ENCODE measurements around the gene POP5. TPM values are rescaled to one million over a fixed set of nuclear protein-coding genes. Genes with fewer than 3 reads are reported as not detected.

POP5 gene
- total and polyA plus RNA-seq, 3 experiments from 2014 or later: 77.9 to 101 (median 83.1) TPM

- H3K4me3 Mint-ChIP-seq: no peak overlapping the region
- ChIA-PET POLR2A (no interaction called here), CTCF (no interaction called here)
- Histone ChIP-seq H3K36me3 (ENCODE audit: insufficient read depth, low read length) (peaks cover 61% of the 10 kb centered on the region), H3K4me1 (ENCODE audit: insufficient read depth, low read length) (no peaks in the 10 kb centered on the region), H3K27ac (ENCODE audit: low read depth, low read length) (no peak overlapping the region), H3K4me3 (ENCODE audit: low read length) (no peak overlapping the region), H3K27me3 (ENCODE audit: insufficient read depth, low read length, poor library complexity, severe bottlenecking) (no peaks in the 10 kb centered on the region), H3K9me3 (ENCODE audit: low read length) (no peaks in the 10 kb centered on the region)
- DNase-seq: no peak
- no peaks in the 10 kb centered on the region for H3K27me3 Mint-ChIP-seq
- peaks cover 0 to 2% (median 0%) of the 10 kb centered on the region in 3 donors for H3K4me1 Mint-ChIP-seq
- H3K27ac Mint-ChIP-seq: peak overlapping the region in 2 of 8 donors; percentile 12 to 23
- H3K36me3 Mint-ChIP-seq: peaks cover 0 to 92% (median 11%) of the 10 kb centered on the region in 3 donors
- H3K9me3 Mint-ChIP-seq: no peaks in the 10 kb centered on the region
Observed at GRCh38 chr12:120563495-120563894, 17.7 kb downstream of the POP5 start.

- no peaks in the 10 kb centered on the region for H3K27me3 ChIP-seq (ENCODE audit: insufficient read depth, low read length, poor library complexity, severe bottlenecking)
- CTCF ChIA-PET: no interaction called here
- H3K36me3 ChIP-seq (ENCODE audit: insufficient read depth, low read length): peaks cover 63% of the 10 kb centered on the region
- Mint-ChIP-seq H3K27me3 (no peaks in the 10 kb centered on the region), H3K27ac (peak overlapping the region in 3 of 8 donors; percentile 23 to 81 (median 43)), H3K4me3 (no peak overlapping the region), H3K9me3 (no peaks in the 10 kb centered on the region), H3K4me1 (peaks cover 0 to 2% (median 0%) of the 10 kb centered on the region in 3 donors), H3K36me3 (peaks cover under 1 to 88% (median 13%) of the 10 kb centered on the region in 3 donors)
- no peak for DNase-seq
- no peaks in the 10 kb centered on the region for H3K4me1 ChIP-seq (ENCODE audit: insufficient read depth, low read length)
- H3K27ac ChIP-seq (ENCODE audit: low read depth, low read length): no peak overlapping the region
- H3K4me3 ChIP-seq (ENCODE audit: low read length): no peak overlapping the region
- H3K9me3 ChIP-seq (ENCODE audit: low read length): no peaks in the 10 kb centered on the region
- POLR2A ChIA-PET: no interaction called here
Observed at GRCh38 chr12:120562906-120563305, 18.3 kb downstream of the POP5 start.

- Mint-ChIP-seq H3K27me3 (no peaks in the 10 kb centered on the region), H3K36me3 (peaks cover 8 to 75% (median 13%) of the 10 kb centered on the region in 3 donors), H3K27ac (peak overlapping the region in 2 of 8 donors; percentile 38 to 47), H3K4me1 (peaks cover 2 to 14% (median 4%) of the 10 kb centered on the region in 3 donors), H3K9me3 (no peaks in the 10 kb centered on the region), H3K4me3 (no peak overlapping the region)
- DNase-seq: no peak
- Histone ChIP-seq H3K4me1 (ENCODE audit: insufficient read depth, low read length) (no peaks in the 10 kb centered on the region), H3K9me3 (ENCODE audit: low read length) (no peaks in the 10 kb centered on the region), H3K4me3 (ENCODE audit: low read length) (no peak overlapping the region), H3K36me3 (ENCODE audit: insufficient read depth, low read length) (peaks cover 43% of the 10 kb centered on the region), H3K27ac (ENCODE audit: low read depth, low read length) (no peak overlapping the region), H3K27me3 (ENCODE audit: insufficient read depth, low read length, poor library complexity, severe bottlenecking) (no peaks in the 10 kb centered on the region)
- ChIA-PET POLR2A (no interaction called here), CTCF (no interaction called here)
Observed at GRCh38 chr12:120557589-120557988, 23.6 kb downstream of the POP5 start.

GRCh38 chr12:120554678-120555077 is 26.5 kb downstream of the POP5 start:
- ChIA-PET POLR2A (no interaction called here), CTCF (interaction anchor here (1.9 kb wide), 1 partner anchor 28 kb away, joined by 4 read pairs; no protein-coding TSS in a partner anchor)
- H3K36me3 ChIP-seq (ENCODE audit: insufficient read depth, low read length): peaks cover 23% of the 10 kb centered on the region
- H3K4me3 Mint-ChIP-seq: no peak overlapping the region
- H3K4me1 Mint-ChIP-seq: peaks cover 5 to 23% (median 11%) of the 10 kb centered on the region in 3 donors
- H3K27ac ChIP-seq (ENCODE audit: low read depth, low read length): no peak overlapping the region
- H3K27me3 Mint-ChIP-seq: no peaks in the 10 kb centered on the region
- no peak overlapping the region for H3K4me3 ChIP-seq (ENCODE audit: low read length)
- H3K27me3 ChIP-seq (ENCODE audit: insufficient read depth, low read length, poor library complexity, severe bottlenecking): no peaks in the 10 kb centered on the region
- DNase-seq: no peak
- peak overlapping the region in 2 of 8 donors; percentile 33 to 42 for H3K27ac Mint-ChIP-seq
- H3K9me3 Mint-ChIP-seq: no peaks in the 10 kb centered on the region
- H3K9me3 ChIP-seq (ENCODE audit: low read length): no peaks in the 10 kb centered on the region
- H3K4me1 ChIP-seq (ENCODE audit: insufficient read depth, low read length): no peaks in the 10 kb centered on the region
- H3K36me3 Mint-ChIP-seq: peaks cover 8 to 62% (median 13%) of the 10 kb centered on the region in 3 donors

GRCh38 chr12:120546050-120546386 is 35.2 kb downstream of the POP5 start:
- H3K36me3 ChIP-seq (ENCODE audit: insufficient read depth, low read length): peaks cover 32% of the 10 kb centered on the region
- CTCF ChIA-PET: no interaction called here
- peaks cover 24% of the 10 kb centered on the region for H3K4me1 ChIP-seq (ENCODE audit: insufficient read depth, low read length)
- no peak for DNase-seq
- Mint-ChIP-seq H3K27ac (peak overlapping the region in 3 of 8 donors; percentile 6 to 76 (median 20)), H3K27me3 (no peaks in the 10 kb centered on the region), H3K4me3 (no peak overlapping the region), H3K9me3 (no peaks in the 10 kb centered on the region), H3K4me1 (peaks cover 17 to 41% (median 23%) of the 10 kb centered on the region in 3 donors), H3K36me3 (peaks cover 0 to 29% (median 4%) of the 10 kb centered on the region in 3 donors)
- no peaks in the 10 kb centered on the region for H3K27me3 ChIP-seq (ENCODE audit: insufficient read depth, low read length, poor library complexity, severe bottlenecking)
- POLR2A ChIA-PET: no interaction called here
- no peak overlapping the region for H3K27ac ChIP-seq (ENCODE audit: low read depth, low read length)
- H3K9me3 ChIP-seq (ENCODE audit: low read length): no peaks in the 10 kb centered on the region
- H3K4me3 ChIP-seq (ENCODE audit: low read length): no peak overlapping the region

GRCh38 chr12:120544691-120545090 is 36.5 kb downstream of the POP5 start:
- Histone ChIP-seq H3K9me3 (ENCODE audit: low read length) (no peaks in the 10 kb centered on the region), H3K4me3 (ENCODE audit: low read length) (no peak overlapping the region), H3K4me1 (ENCODE audit: insufficient read depth, low read length) (peaks cover 34% of the 10 kb centered on the region), H3K36me3 (ENCODE audit: insufficient read depth, low read length) (peaks cover 32% of the 10 kb centered on the region), H3K27me3 (ENCODE audit: insufficient read depth, low read length, poor library complexity, severe bottlenecking) (no peaks in the 10 kb centered on the region), H3K27ac (ENCODE audit: low read depth, low read length) (no peak overlapping the region)
- no peak for DNase-seq
- Mint-ChIP-seq H3K27me3 (no peaks in the 10 kb centered on the region), H3K4me3 (no peak overlapping the region), H3K9me3 (no peaks in the 10 kb centered on the region), H3K27ac (peak overlapping the region in 1 of 8 donors; percentile 47), H3K4me1 (peaks cover 27 to 53% (median 31%) of the 10 kb centered on the region in 3 donors), H3K36me3 (peaks cover 0 to 36% (median 6%) of the 10 kb centered on the region in 3 donors)
- POLR2A ChIA-PET: no interaction called here
- CTCF ChIA-PET: no interaction called here

- peaks cover 52 to 78% (median 56%) of the 10 kb centered on the region in 3 donors for H3K4me1 Mint-ChIP-seq
- Histone ChIP-seq H3K4me3 (ENCODE audit: low read length) (no peak overlapping the region), H3K27me3 (ENCODE audit: insufficient read depth, low read length, poor library complexity, severe bottlenecking) (no peaks in the 10 kb centered on the region), H3K36me3 (ENCODE audit: insufficient read depth, low read length) (peaks cover 17% of the 10 kb centered on the region), H3K9me3 (ENCODE audit: low read length) (no peaks in the 10 kb centered on the region), H3K27ac (ENCODE audit: low read depth, low read length) (no peak overlapping the region), H3K4me1 (ENCODE audit: insufficient read depth, low read length) (peaks cover 55% of the 10 kb centered on the region)
- ChIA-PET CTCF (interaction anchor here (0.8 kb wide), 1 partner anchor 10 kb away, joined by 3 read pairs; no protein-coding TSS in a partner anchor), POLR2A (no interaction called here)
- peaks cover 0 to 57% (median 12%) of the 10 kb centered on the region in 3 donors for H3K36me3 Mint-ChIP-seq
- DNase-seq: no peak
- H3K27me3 Mint-ChIP-seq: no peaks in the 10 kb centered on the region
- no peaks in the 10 kb centered on the region for H3K9me3 Mint-ChIP-seq
- no peak overlapping the region for H3K4me3 Mint-ChIP-seq
- no peak overlapping the region for H3K27ac Mint-ChIP-seq
Observed at GRCh38 chr12:120542166-120542565, 39.0 kb downstream of the POP5 start.

- H3K9me3 Mint-ChIP-seq: no peaks in the 10 kb centered on the region
- Histone ChIP-seq H3K36me3 (ENCODE audit: insufficient read depth, low read length) (peaks cover 4% of the 10 kb centered on the region), H3K27me3 (ENCODE audit: insufficient read depth, low read length, poor library complexity, severe bottlenecking) (no peaks in the 10 kb centered on the region), H3K9me3 (ENCODE audit: low read length) (no peaks in the 10 kb centered on the region), H3K4me1 (ENCODE audit: insufficient read depth, low read length) (peaks cover 71% of the 10 kb centered on the region), H3K27ac (ENCODE audit: low read depth, low read length) (no peak overlapping the region), H3K4me3 (ENCODE audit: low read length) (no peak overlapping the region)
- H3K27ac Mint-ChIP-seq: peak overlapping the region in 4 of 8 donors; percentile 17 to 83 (median 54)
- POLR2A ChIA-PET: no interaction called here
- DNase-seq: no peak
- H3K4me1 Mint-ChIP-seq: peaks cover 62 to 90% (median 68%) of the 10 kb centered on the region in 3 donors
- no peaks in the 10 kb centered on the region for H3K27me3 Mint-ChIP-seq
- peak overlapping the region in 3 of 7 donors; percentile 28 to 48 (median 43) for H3K4me3 Mint-ChIP-seq
- H3K36me3 Mint-ChIP-seq: peaks cover 0 to 69% (median 9%) of the 10 kb centered on the region in 3 donors
- CTCF ChIA-PET: no interaction called here
Observed at GRCh38 chr12:120540445-120540844, 40.8 kb downstream of the POP5 start.

All from CD8-positive, alpha-beta memory T cell (primary cell).